ENCODE data around the gene CLEC4C.

CLEC4C gene

DNA sequence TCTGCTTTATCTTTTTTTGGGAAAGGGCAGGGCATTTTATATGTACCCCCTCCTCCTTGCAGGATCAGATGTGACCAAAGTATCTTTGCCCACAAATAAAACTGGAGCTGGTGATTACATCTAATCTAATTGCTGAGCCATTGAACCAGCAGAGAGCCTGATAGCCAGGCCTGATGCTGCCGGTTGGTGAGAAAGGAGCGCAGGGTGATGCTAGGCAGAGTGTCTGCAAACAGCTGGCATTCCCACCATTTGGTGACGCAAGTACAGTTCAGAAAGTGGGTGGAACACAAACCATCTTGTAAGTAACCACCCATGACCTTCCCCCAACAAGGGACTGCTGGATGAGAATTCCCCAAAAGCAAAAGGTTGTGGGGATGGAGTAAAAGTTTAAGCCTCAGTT is 23.2 kb downstream of the CLEC4C start:
- DNase-seq (ENCODE audit: low spot score) = no peak

DNA sequence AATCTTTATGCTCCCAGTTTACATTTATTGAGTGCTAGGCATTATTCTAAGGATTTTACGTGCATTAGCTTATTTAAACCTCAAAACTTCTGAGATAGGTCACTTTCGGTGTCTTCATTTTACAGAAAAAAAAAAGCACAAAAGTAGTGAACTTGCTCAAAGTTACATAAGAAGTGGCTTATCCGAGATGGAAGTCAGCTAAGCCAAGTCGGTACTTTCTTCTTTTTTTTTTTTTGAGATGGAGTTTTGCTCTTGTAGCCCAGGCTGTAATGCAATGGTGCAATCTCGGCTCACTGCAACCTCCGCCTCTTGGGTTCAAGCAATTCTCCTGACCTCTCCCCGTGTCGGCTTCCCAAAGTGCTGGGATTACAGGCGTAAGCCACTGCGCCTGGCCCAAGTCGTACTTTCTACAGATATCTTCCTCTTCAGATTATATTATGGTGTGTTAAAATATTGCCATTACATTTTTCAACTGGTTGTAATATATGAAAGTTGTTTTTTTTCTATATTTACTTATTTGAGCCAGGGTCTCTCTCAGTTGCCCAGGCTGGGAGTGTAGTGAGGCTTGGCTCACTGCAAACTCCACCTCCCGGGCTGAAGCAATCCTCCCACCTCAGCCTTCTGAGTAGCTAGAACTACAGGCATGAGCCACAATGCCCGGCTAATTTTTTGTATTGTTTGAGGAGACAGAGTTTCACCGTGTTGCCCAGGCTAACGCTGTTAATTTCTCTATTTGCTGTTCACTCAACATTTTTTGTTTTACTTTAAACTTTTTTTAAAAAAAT is 27.0 kb downstream of the CLEC4C start:
- DNase-seq (ENCODE audit: low spot score) = no peak

DNA sequence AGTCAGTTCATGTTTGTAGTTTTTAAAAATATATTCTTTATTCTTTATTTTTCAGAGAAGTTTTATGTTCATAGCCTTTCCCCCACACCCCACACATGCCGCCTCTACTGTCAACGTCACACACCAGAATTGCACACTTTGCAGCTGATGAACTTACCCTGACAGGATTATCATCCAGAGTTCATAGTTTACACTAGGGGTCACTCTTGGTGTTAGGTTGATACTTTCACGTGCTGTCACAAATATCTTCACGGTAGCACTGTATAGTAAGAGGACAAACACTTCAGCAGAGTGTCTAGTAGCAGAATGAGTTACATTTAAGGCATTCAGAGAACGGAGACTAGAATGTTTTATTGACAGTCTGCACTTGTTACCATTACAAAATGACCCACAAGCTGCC is 30.8 kb downstream of the CLEC4C start:
- DNase-seq (ENCODE audit: low spot score) = no peak

DNA sequence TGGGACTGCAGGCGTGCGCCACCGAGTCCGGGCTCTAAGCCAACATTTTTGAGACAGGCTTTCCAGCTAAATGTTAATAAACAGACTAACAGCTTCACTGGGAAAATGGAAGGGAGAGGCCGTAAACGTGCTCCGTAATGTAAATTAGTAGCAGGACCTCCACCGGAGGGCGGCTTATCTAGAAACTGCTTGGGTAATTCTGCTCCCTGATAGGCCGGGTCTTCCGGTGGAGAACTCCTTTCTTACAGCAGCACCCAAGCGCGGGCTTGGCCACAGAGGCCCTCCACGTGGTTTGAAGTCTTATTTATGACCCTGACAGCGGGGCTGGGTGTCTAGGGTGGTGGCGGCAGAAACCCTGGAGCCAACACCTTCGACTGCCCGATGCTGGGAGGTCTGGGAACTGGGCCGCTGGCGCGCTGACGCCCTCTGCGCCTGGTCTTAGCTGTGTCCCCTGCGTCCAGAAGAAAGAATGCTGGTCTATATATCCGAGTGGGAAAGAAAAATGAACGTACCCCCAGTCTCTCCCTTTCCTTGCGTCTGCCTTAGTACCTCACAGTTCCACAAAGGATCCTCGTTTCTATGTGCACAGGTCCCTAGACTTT is 34.2 kb downstream of the CLEC4C start:
- no peak for DNase-seq (ENCODE audit: low spot score)

DNA sequence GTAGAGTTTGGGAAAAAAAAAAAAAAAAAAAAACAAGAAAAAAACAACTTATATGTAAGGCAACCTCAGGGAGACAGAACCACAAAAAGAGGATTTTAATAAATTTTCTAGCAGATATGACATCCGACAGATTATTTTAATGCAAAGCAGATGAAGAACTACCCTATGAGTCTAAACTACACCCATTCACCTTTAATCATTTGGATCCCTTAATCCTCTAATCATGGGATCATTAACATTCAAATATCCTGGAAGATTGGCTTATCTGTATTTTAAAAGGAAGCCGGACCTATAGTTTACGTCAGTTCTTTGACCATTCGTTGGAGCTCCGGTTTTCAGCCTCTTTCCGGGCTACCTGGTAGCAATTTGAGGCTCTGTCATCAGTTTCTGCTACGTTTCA is 36.0 kb downstream of the CLEC4C start, which contains the start of gene DPPA3:
Gene DPPA3, plus strand, starts transcription at position 301 of the 400 bp plus-strand sequence. CDS start 138 bp downstream, outside the sequence.
- no peak for DNase-seq (ENCODE audit: low spot score)

DNA sequence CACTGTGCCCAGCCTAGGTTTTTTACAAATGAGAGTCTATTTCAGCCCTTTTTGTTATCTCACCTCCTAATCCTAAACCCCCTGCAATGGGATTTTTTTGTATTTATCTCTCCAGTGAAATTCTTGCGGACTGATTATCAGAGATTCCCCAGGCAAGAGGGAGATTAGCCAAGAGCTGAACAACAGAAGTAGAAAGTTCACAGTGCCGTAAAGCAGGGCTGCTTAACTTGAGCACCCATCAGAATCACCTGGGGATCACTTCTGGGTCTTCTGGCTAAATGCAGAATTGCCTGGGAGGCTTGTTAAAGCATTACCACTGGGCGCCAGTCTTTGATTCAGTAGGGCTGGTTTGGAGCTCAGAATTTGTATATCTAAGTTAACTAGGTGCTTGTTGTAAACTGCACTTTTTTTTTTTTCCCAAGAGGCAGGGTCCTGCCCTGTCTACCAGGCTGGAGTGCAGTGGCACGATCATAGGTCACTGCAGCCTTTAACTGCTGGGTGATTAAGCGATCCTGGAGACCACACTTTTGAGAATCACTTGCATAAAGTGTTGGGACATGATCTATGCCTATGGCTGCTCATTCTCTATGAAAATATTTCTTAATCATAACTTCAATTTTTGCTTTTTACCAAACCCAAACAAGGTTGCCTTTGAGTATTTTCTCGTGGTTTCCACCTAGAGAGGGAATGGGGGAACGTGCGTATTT is 37.1 kb downstream of the CLEC4C start:
- DNase-seq (ENCODE audit: low spot score) = no peak

DNA sequence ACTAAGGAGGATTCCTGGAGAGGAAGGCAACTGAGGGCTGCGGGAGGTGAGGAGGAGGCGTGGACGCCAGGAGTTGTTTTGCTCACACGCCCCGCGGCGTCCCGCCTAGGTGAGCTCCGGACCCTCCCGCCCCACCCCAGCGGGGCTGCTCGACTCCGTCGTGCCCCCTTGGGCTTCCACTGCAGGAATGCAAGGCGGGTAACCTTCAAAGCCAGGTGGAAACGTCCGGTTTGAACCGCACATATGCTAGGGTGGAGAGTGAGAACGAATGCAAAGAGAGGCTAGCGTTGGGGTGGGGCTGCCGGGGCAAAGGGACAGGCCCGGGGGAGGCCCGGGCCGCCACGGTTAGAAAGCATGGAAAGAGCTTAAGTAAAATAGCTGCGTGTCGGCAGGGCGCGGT is 41.3 kb downstream of the CLEC4C start:
- no peak for DNase-seq (ENCODE audit: low spot score)

DNA sequence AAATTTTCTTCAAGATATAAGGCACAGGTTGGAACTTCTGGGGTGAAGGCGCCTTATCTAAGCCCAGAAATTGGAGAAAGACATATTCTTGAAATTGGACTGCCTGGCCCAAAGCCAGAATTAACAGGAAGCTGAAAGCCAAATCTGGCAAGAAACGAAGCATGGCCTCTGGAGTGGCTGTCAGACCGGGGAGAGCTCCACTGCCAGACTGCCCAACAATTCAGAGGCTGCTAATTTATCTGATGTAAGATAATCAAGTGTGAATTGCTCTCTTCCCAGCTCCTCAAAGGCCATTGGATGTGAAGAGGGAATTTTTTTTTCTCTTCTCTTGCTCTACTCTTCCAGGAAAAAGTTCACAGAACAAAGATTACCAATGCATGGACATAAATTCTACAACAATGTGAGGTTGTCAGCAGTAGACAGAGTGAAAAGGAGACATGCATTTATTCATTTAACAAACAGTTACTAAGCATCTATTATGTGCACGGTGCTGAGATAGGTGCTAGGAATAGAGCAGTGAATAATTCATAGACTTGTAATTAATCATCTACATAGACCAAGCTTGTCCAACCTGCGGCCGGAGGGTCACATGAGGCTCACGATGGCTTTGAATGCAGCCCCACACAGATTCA is 51.5 kb downstream of the CLEC4C start, which contains the start of gene GDF3:
Gene GDF3, minus strand, starts transcription at position 210 of the 632 bp plus-strand sequence. Its CDS starts 47 bp downstream, at position 163.
- no peak for DNase-seq (ENCODE audit: low spot score)

DNA sequence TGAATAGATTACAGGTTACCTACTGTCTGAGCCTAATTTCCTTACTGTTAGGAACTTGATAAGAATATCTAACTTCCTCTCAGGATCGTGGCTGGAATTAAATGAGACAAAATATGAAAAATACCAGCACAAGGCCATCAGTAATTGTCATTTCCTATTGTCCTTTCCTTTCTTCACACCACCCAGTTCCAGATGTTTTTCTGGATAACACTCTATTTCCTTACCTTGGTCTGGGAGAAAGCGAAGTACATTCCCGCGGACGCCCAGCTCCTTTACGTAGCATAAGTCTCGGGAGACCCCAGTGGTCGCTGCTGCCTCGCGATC is 52.0 kb downstream of the CLEC4C start:
- DNase-seq (ENCODE audit: low spot score) = no peak

DNA sequence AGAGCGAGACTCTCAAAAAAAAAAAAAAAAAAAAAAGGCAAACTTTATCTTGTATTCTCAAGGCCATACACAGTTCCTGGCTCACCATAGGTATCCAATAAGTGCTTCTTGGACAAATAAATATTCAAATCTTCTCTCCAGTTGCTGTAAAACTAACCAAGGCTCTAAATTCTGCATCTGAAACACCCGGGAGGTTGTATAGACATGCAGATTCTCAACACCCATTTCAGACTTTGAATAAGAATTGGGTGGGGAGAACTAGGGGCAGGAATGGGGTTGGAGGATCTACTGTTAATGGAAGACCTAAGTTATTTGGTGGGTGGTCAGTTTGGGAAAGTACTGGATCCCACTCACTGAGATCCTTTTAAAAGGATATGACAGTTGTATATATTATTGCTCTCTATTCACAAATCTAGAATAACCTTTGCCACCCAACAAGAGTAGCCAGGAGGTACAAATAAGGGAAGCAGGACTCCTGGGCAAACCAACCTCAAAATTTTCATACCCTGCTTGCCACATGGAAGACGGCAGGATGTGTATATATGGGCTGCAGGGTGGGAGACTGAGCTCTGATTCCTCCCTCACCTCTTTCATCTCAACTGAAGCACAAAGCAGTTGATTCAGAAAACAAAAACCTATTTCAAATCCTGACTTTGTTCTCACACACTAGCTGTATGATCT is 52.5 kb downstream of the CLEC4C start:
- DNase-seq (ENCODE audit: low spot score) = no peak

DNA sequence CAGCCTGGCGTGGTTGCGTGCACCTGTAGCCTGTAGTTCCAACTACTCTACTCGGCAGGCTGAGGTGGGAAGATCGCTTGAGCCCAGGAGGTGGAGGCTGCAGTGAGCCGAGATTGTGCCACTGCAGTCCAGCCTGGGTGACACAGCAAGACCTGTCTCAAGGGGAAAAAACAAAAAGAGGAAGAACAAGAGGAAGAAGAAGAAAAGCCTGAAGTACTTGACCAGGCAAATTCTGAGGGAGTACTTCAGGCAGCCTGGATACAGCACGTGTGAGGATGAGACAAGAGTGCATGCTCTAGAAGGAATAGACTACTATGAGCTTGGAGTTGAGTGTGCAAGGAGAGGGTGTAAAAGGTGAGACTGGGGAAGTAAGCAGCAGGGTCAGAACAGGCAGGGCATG is 53.4 kb downstream of the CLEC4C start:
- DNase-seq (ENCODE audit: low spot score) = no peak

DNA sequence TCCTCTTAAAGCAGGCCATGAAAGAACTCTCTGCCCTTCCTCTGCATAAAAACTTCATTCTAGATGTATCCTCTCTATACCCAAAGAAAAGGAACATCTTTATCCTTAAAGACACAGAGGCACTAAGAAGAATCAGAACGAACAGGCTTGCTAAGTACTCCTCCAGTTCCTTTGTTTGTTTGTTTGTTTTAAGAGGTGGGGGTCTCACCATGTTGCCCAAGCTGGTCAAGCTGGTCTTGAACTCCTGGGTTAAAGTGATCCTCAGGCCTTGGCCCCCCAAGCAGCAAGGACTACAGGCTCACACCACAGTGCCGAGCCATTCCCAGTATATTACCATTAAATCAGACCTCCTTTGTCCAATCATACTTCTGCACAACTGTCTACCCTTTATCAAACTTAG is 65.6 kb downstream of the CLEC4C start:
- no peak for DNase-seq (ENCODE audit: low spot score)
